A673 (cell line): ENCODE data around the gene TAF15.

Experiments
- CTCF ChIP-seq: fragments of 300-800, 200-600 bp; sonication (generic); conservative IDR thresholded peaks from 2 replicates; pipeline ENCODE4 v1.5.1; 2017; ENCODE audit warnings: low read depth, mild to moderate bottlenecking, antibody characterized with exemption, low read length, moderate library complexity, mixed read lengths
- EZH2 ChIP-seq: fragments of 200-600 bp; sonication (generic); IDR thresholded peaks from 2 replicates; pipeline ENCODE4 v1.6.1; 2017; ENCODE audit warnings: borderline replicate concordance, low read depth, mild to moderate bottlenecking, mixed read lengths, antibody characterized with exemption, low read length; ENCODE audit not compliant: poor library complexity, severe bottlenecking

GRCh38 chr17:35811759-35812158 lies 2.5 kb downstream of the TAF15 start:
- no peak for TF ChIP-seq CTCF
- no peak for TF ChIP-seq EZH2
